ENCODE measurements around the gene VIPR1.

Gene VIPR1

DNA sequence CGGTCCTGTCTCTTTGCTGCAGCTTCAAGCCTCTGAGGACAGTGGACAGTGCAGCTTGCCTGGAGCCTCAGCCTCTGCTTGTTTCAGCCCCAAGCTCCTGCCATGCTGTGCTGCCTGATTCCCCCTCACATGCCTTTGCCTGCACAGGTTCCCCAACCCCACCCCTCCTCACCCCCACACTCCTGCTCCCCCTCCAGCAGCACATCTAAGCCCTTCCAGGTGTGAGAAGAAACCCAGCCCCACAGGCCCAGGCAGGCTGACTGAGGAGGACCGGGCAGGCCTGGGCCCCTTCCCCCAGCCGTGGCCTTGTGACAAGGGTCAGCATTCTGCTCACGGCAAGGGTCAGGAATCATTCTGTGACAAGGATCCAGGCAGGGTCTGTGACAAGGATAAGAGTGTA, 22.8 kb downstream of the VIPR1 start:
- H3K79me2 ChIP-seq = no peaks in the 10 kb centered on the region
- no peaks in the 10 kb centered on the region for H3K27me3 ChIP-seq (ENCODE audit: control insufficient read depth, insufficient read depth, low read length)
- H3K27ac ChIP-seq = no peak overlapping the region
- no peaks in the 10 kb centered on the region for H3K4me1 ChIP-seq
- no peaks in the 10 kb centered on the region for H3K36me3 ChIP-seq (ENCODE audit: control insufficient read depth, insufficient read depth, low read length)
- no peak overlapping the region for H3K9ac ChIP-seq
- no peak overlapping the region for H3K4me3 ChIP-seq (ENCODE audit: low read depth, low read length)
- H3K4me2 ChIP-seq (ENCODE audit: low read length) = no peak overlapping the region
- H3K9me3 ChIP-seq (ENCODE audit: control insufficient read depth, low read length) = no peaks in the 10 kb centered on the region
- TF ChIP-seq, protein P1, sequence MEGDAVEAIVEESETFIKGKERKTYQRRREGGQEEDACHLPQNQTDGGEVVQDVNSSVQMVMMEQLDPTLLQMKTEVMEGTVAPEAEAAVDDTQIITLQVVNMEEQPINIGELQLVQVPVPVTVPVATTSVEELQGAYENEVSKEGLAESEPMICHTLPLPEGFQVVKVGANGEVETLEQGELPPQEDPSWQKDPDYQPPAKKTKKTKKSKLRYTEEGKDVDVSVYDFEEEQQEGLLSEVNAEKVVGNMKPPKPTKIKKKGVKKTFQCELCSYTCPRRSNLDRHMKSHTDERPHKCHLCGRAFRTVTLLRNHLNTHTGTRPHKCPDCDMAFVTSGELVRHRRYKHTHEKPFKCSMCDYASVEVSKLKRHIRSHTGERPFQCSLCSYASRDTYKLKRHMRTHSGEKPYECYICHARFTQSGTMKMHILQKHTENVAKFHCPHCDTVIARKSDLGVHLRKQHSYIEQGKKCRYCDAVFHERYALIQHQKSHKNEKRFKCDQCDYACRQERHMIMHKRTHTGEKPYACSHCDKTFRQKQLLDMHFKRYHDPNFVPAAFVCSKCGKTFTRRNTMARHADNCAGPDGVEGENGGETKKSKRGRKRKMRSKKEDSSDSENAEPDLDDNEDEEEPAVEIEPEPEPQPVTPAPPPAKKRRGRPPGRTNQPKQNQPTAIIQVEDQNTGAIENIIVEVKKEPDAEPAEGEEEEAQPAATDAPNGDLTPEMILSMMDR (IDR thresholded peaks at IDR 0.05) = no peak
- H2AFZ ChIP-seq = no peak overlapping the region

DNA sequence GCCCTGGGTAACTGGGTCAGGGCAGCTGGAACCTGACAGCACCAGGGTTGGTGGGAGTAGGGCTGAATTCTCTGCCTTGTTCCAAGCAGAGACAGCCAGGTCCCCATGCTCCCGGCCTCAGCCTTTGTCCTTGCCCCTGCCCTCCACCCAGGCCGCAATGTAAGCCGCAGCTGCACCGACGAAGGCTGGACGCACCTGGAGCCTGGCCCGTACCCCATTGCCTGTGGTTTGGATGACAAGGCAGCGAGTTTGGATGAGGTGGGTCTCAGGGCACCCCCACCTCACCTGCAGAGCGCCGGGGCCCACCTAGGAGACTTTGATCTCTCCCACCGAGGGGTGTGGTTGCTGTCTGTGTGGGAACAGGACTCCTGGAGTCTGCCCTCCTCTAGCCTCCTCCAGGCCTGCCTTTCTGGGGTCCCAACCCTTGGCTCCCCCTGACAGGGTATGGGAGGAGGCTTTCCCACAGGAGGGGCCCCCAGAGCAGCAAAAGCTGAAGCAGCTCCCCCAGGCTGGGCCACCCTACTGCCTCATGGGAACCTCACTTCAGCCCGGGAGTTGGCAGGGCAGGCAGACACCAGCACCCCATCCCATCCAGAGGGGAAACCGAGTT, 23.4 kb downstream of the VIPR1 start:
- Histone ChIP-seq H3K79me2 (no peaks in the 10 kb centered on the region), H2AFZ (no peak overlapping the region), H3K9ac (no peak overlapping the region), H3K36me3 (ENCODE audit: control insufficient read depth, insufficient read depth, low read length) (no peaks in the 10 kb centered on the region), H3K9me3 (ENCODE audit: control insufficient read depth, low read length) (no peaks in the 10 kb centered on the region), H3K27ac (no peak overlapping the region), H3K4me2 (ENCODE audit: low read length) (no peak overlapping the region), H3K4me3 (ENCODE audit: low read depth, low read length) (no peak overlapping the region), H3K4me1 (no peaks in the 10 kb centered on the region), H3K27me3 (ENCODE audit: control insufficient read depth, insufficient read depth, low read length) (no peaks in the 10 kb centered on the region)
- TF ChIP-seq, protein P1 (IDR thresholded peaks at IDR 0.05) = no peak

DNA sequence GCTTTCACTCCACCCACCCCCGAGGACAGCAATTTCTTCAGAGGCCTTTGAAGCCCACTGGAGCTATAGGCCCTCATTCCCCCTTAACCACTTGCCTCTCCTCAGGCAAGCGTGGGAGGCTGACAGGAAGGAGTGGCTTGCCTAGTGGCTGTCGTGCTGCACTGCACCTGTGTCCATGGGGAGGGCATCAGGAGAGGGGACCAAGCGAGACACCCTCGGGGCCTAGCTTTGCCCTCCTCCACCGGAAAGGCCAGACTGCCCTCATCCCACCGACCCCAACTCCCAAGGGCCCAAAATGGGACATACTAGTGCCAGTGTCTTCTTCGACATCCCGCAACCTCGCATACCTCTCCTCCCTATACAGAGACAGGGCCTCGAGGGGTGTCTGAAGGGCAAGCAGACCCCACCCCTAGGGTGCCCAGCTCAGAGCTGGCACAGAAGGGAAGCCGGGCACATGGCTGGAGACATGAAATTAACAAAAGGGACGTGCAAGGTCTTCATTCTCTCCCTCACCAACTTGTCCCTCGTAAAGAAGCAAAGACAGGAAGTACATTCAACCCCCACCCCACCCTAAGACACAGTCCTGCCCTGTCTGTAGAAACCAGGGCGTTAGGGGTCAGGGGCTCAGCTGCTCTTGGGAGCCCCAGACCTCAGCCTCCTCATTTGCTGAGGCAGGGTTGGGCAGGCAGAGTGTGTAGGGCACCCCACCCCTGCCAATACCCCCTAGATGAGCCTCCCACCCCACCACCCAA, 24.3 kb downstream of the VIPR1 start:
- Histone ChIP-seq H3K79me2 (no peaks in the 10 kb centered on the region), H3K4me1 (no peaks in the 10 kb centered on the region), H3K27me3 (ENCODE audit: control insufficient read depth, insufficient read depth, low read length) (no peaks in the 10 kb centered on the region), H3K4me2 (ENCODE audit: low read length) (no peak overlapping the region), H2AFZ (no peak overlapping the region), H3K4me3 (ENCODE audit: low read depth, low read length) (no peak overlapping the region), H3K27ac (no peak overlapping the region), H3K9ac (no peak overlapping the region), H3K9me3 (ENCODE audit: control insufficient read depth, low read length) (no peaks in the 10 kb centered on the region), H3K36me3 (ENCODE audit: control insufficient read depth, insufficient read depth, low read length) (no peaks in the 10 kb centered on the region)
- TF ChIP-seq, protein P1 (IDR thresholded peaks at IDR 0.05) = no peak

DNA sequence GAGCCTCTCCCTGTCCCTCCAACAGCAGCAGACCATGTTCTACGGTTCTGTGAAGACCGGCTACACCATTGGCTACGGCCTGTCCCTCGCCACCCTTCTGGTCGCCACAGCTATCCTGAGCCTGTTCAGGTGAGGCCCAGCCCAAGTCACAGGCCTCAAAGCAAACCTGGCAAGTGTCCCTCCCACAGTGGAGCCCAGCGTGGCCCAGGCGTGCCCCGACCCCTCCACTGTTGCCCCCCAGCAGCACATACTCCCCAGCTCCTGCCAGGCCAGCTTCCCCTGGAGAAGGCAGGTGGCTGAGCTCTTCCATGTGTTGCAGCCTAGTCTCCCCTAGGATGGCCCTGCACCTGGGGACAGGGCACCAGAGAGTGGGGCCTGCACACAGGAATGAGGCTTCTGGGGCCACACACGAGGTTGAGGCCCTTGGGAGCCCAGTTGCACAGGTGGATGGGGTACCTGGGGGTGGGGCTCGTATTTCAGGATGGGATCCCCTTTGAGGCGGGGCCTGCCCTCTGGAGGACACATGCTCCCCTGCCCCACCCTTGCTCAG, 25.0 kb downstream of the VIPR1 start:
- TF ChIP-seq, protein P1 (IDR thresholded peaks at IDR 0.05) = no peak

More for the DNA sequence above, 25.0 kb downstream of the VIPR1 start:
- no peaks in the 10 kb centered on the region for H3K4me1 ChIP-seq
- H3K27ac ChIP-seq = no peak overlapping the region
- no peaks in the 10 kb centered on the region for H3K27me3 ChIP-seq (ENCODE audit: control insufficient read depth, insufficient read depth, low read length)
- H3K79me2 ChIP-seq = no peaks in the 10 kb centered on the region
- no peaks in the 10 kb centered on the region for H3K9me3 ChIP-seq (ENCODE audit: control insufficient read depth, low read length)
- no peak overlapping the region for H3K4me3 ChIP-seq (ENCODE audit: low read depth, low read length)
- H3K4me2 ChIP-seq (ENCODE audit: low read length) = no peak overlapping the region
- no peak overlapping the region for H2AFZ ChIP-seq
- H3K36me3 ChIP-seq (ENCODE audit: control insufficient read depth, insufficient read depth, low read length) = no peaks in the 10 kb centered on the region
- no peak overlapping the region for H3K9ac ChIP-seq

Measured in parathyroid adenoma (tissue), 2 donors.